T-cell (primary cell): ENCODE data around the gene SPTB. TPM values are rescaled to one million over a fixed set of nuclear protein-coding genes. Genes with fewer than 3 reads are reported as not detected.
A peak's percentile ranks its signal among the peaks of the same experiment; 100 is the strongest.

Experiments used
- ATAC-seq, 4 experiments: fragments of 200-7000 bp in 3 of 4; fragments of 150-1000 bp in 1 of 4; cut with Tn5 transposase; replicated peaks in 1 of 4; 1 replicate in 3 of 4; 2 replicates in 1 of 4; pipeline ENCODE4 v1.10.0; 2021; ENCODE audit warnings: moderate library complexity in 3 of 4, mild to moderate bottlenecking in 2 of 4, moderate number of reproducible peaks in 1 of 4
- CTCF ChIA-PET, 2 donors: fragments of 300-600 bp; sonication (Branson Sonifier 250); formaldehyde crosslinking; loops; one replicate each; lab custom pipeline; 2022; ENCODE audit warnings: antibody characterized with exemption in 2 of 2; lab: Charles Lee
- POLR2A ChIA-PET, 2 donors: fragments of 300-600 bp; sonication (Branson Sonifier 250); formaldehyde crosslinking; loops; one replicate each; lab custom pipeline; 2022; ENCODE audit warnings: antibody characterized with exemption in 2 of 2; lab: Charles Lee
- DNase-seq, 35 experiments: peaks; one replicate each; pipeline versions ENCODE4 v3.0.0 to v3.0.0-alpha.2; 2013 to 2023
- H3K27ac ChIP-seq: one replicate; pipeline ENCODE4 v1.5.1; 2013; ENCODE audit warnings: low read length
- H3K27me3 ChIP-seq, 2 experiments: replicated peaks in 1 of 2; 1 replicate in 1 of 2; 2 replicates in 1 of 2; pipeline versions ENCODE4 v1.6.1 to v1.7.0; 2013; ENCODE audit warnings: low read length in 1 of 2, mixed read lengths in 1 of 2; ENCODE audit not compliant: control insufficient read depth in 2 of 2, insufficient read depth in 2 of 2; ENCODE audit errors: extremely low read depth in 1 of 2
- H3K36me3 ChIP-seq, 2 donors: 1 replicate in 1 of 2; 2 replicates in 1 of 2; pipeline versions ENCODE4 v1.6.1 to v1.7.0; 2013; ENCODE audit warnings: low read length in 1 of 2; ENCODE audit not compliant: control insufficient read depth in 2 of 2, insufficient read depth in 1 of 2; ENCODE audit errors: extremely low read depth in 1 of 2
- H3K4me1 ChIP-seq, 2 experiments: 1 replicate in 1 of 2; 2 replicates in 1 of 2; pipeline versions ENCODE4 v1.6.1 to v1.7.0; 2013; ENCODE audit warnings: low read length in 2 of 2, mixed read lengths in 1 of 2; ENCODE audit not compliant: insufficient read depth in 2 of 2, control insufficient read depth in 1 of 2; ENCODE audit errors: extremely low read depth in 1 of 2
- H3K4me3 ChIP-seq, 2 donors: 1 replicate in 1 of 2; 2 replicates in 1 of 2; pipeline versions ENCODE4 v1.5.1 to v1.7.0; 2013; ENCODE audit warnings: mild to moderate bottlenecking in 2 of 2, low read length in 1 of 2, moderate library complexity in 1 of 2; ENCODE audit not compliant: control insufficient read depth in 1 of 2; ENCODE audit errors: extremely low read depth in 1 of 2
- H3K9me3 ChIP-seq: 2 replicates; pipeline ENCODE4 v1.7.0; 2013
- H3K27ac Mint-ChIP-seq, 2 donors: one replicate each; pipeline ENCODE4 v1.8.0; 2020 to 2021; ENCODE audit warnings: mild to moderate bottlenecking in 2 of 2, mixed read lengths in 2 of 2
- H3K27me3 Mint-ChIP-seq, 2 donors: one replicate each; pipeline ENCODE4 v1.8.0; 2021 to 2022; ENCODE audit warnings: mixed read lengths in 2 of 2
- H3K36me3 Mint-ChIP-seq: one replicate; pipeline ENCODE4 v1.8.0; 2021; ENCODE audit warnings: mixed read lengths
- H3K4me1 Mint-ChIP-seq, 3 donors: one replicate each; pipeline ENCODE4 v1.8.0; 2020 to 2022; ENCODE audit warnings: mixed read lengths in 3 of 3, mild to moderate bottlenecking in 1 of 3
- H3K4me3 Mint-ChIP-seq, 3 donors: one replicate each; pipeline ENCODE4 v1.8.0; 2020 to 2022; ENCODE audit warnings: mild to moderate bottlenecking in 3 of 3, mixed read lengths in 3 of 3, moderate library complexity in 3 of 3
- H3K9me3 Mint-ChIP-seq, 3 donors: one replicate each; pipeline ENCODE4 v1.8.0; 2020 to 2022; ENCODE audit warnings: mixed read lengths in 3 of 3
- WGBS: methylation state at CpG from one replicate; pipeline ENCODE4 v1.1.5; 2013; ENCODE audit warnings: missing lambda C conversion rate; ENCODE audit not compliant: insufficient coverage; 5-methylcytosine and 5-hydroxymethylcytosine counted together
- total RNA-seq, 35 experiments: library from RNA in 6 of 35; stranded (reverse) in 6 of 35; fragments of 120-200 nt in 1 of 35; gene quantifications; one replicate each; pipeline versions ENCODE4 v1.2.1 to v1.2.4 and lab custom pipeline; 2013 to 2026

SPTB gene
- total RNA-seq, 5 donors from 2014 or later (not counting 1 experiment from before 2014, with no cell fraction given) = 0.07 to 0.13 (median 0.09) TPM

- Histone ChIP-seq H3K27ac (peak overlapping the region; percentile 24), H3K27me3 (no peaks in the 10 kb centered on the region), H3K4me1 (peaks cover 7 to 72% of the 10 kb centered on the region in 2 experiments), H3K4me3 (no peak overlapping the region), H3K36me3 (no peaks in the 10 kb centered on the region), H3K9me3 (peaks cover 5% of the 10 kb centered on the region)
- H3K4me1 Mint-ChIP-seq = peaks cover 25 to 94% (median 64%) of the 10 kb centered on the region in 3 donors
- 88% methylated on average over 1 of the region's 5 CpGs for WGBS
- ATAC-seq (peak in 1 of 4 experiments; percentile 17), DNase-seq (no peak)
- no peaks in the 10 kb centered on the region for H3K27me3 Mint-ChIP-seq
- peaks cover 7 to 15% (median 13%) of the 10 kb centered on the region in 3 donors for H3K9me3 Mint-ChIP-seq
- peak overlapping the region; percentile 53 to 84 for H3K27ac Mint-ChIP-seq
- H3K36me3 Mint-ChIP-seq = peaks cover 3% of the 10 kb centered on the region
- H3K4me3 Mint-ChIP-seq = no peak overlapping the region
- CTCF ChIA-PET = no interaction called here
- POLR2A ChIA-PET = no interaction called here
Measured at GRCh38 chr14:64714432-64715025, 165.2 kb downstream of the SPTB start.

GRCh38 chr14:64713677-64714076 is 166.0 kb downstream of the SPTB start:
- peaks cover 3% of the 10 kb centered on the region for H3K36me3 Mint-ChIP-seq

GRCh38 chr14:64711039-64711438 is 168.7 kb downstream of the SPTB start:
- peak overlapping the region; percentile 79 to 80 for H3K27ac Mint-ChIP-seq
- no peak overlapping the region for H3K4me3 Mint-ChIP-seq
- no CpG with 5 or more reads among the region's 5 CpGs for WGBS
- Histone ChIP-seq H3K36me3 (no peaks in the 10 kb centered on the region), H3K9me3 (peaks cover 5% of the 10 kb centered on the region), H3K4me3 (no peak overlapping the region), H3K27ac (peak overlapping the region; percentile 46), H3K4me1 (peaks cover 14 to 71% of the 10 kb centered on the region in 2 experiments), H3K27me3 (peaks cover 0 to 17% of the 10 kb centered on the region in 2 experiments)
- no peak for DNase-seq
- H3K27me3 Mint-ChIP-seq = peaks cover under 1 to 5% of the 10 kb centered on the region in 2 donors
- ATAC-seq = no peak
- peaks cover 32 to 92% (median 67%) of the 10 kb centered on the region in 3 donors for H3K4me1 Mint-ChIP-seq
- peaks cover 3% of the 10 kb centered on the region for H3K36me3 Mint-ChIP-seq
- CTCF ChIA-PET = no interaction called here
- peaks cover 7 to 15% (median 13%) of the 10 kb centered on the region in 3 donors for H3K9me3 Mint-ChIP-seq
- POLR2A ChIA-PET = interaction anchor here (0.6 kb wide), 2 partner anchors 221 to 704 kb away, joined by 4 to 5 read pairs; no protein-coding TSS in a partner anchor

More at GRCh38 chr14:64713677-64714076, 166.0 kb downstream of the SPTB start:
- Mint-ChIP-seq H3K9me3 (peaks cover 7 to 15% (median 13%) of the 10 kb centered on the region in 3 donors), H3K27me3 (no peaks in the 10 kb centered on the region), H3K4me3 (no peak overlapping the region), H3K4me1 (peaks cover 33 to 94% (median 68%) of the 10 kb centered on the region in 3 donors), H3K27ac (peak overlapping the region; percentile 53 to 84)
- peaks cover 14 to 73% of the 10 kb centered on the region in 2 experiments for H3K4me1 ChIP-seq
- H3K9me3 ChIP-seq = peaks cover 5% of the 10 kb centered on the region
- peaks cover 0 to 6% of the 10 kb centered on the region in 2 experiments for H3K27me3 ChIP-seq
- DNase-seq = no peak
- no peaks in the 10 kb centered on the region for H3K36me3 ChIP-seq
- H3K27ac ChIP-seq = peak overlapping the region; percentile 24
- ChIA-PET POLR2A (no interaction called here), CTCF (no interaction called here)
- H3K4me3 ChIP-seq = no peak overlapping the region
- no peak for ATAC-seq

GRCh38 chr14:64709126-64709525 is 170.6 kb downstream of the SPTB start:
- Histone ChIP-seq H3K9me3 (peaks cover 4% of the 10 kb centered on the region), H3K36me3 (no peaks in the 10 kb centered on the region), H3K4me1 (peaks cover 17 to 69% of the 10 kb centered on the region in 2 experiments), H3K27me3 (peaks cover 0 to 32% of the 10 kb centered on the region in 2 experiments), H3K4me3 (peak overlapping the region; percentile 17 to 33), H3K27ac (peak overlapping the region; percentile 80)
- Mint-ChIP-seq H3K36me3 (no peaks in the 10 kb centered on the region), H3K4me3 (peak overlapping the region; percentile 53 to 75 (median 66)), H3K4me1 (peaks cover 34 to 84% (median 60%) of the 10 kb centered on the region in 3 donors), H3K9me3 (peaks cover 7 to 13% (median 12%) of the 10 kb centered on the region in 3 donors), H3K27ac (peak overlapping the region; percentile 59 to 95), H3K27me3 (peaks cover 11 to 13% of the 10 kb centered on the region in 2 donors)
- ChIA-PET POLR2A (interaction anchor here in 1 of 2 donors (0.6 kb wide), 1 partner anchor 930 kb away, joined by 3 read pairs; no protein-coding TSS in a partner anchor), CTCF (interaction anchor here (0.7 to 1.6 kb wide), 4 partner anchors 13 to 751 kb away, joined by 3 to 6 read pairs (median 4); no protein-coding TSS in a partner anchor)
- ATAC-seq (no peak), DNase-seq (no peak)
- 75% methylated on average over 5 of the region's 5 CpGs for WGBS

GRCh38 chr14:64708148-64709004 is 171.3 kb downstream of the SPTB start:
- WGBS = 26% methylated on average over 10 of the region's 18 CpGs
- peaks cover 22 to 76% of the 10 kb centered on the region in 2 experiments for H3K4me1 ChIP-seq

More at GRCh38 chr14:64708148-64709004, 171.3 kb downstream of the SPTB start:
- H3K4me3 Mint-ChIP-seq = peak overlapping the region; percentile 53 to 75 (median 66)
- CTCF ChIA-PET = interaction anchor here (0.7 to 1.6 kb wide), 5 partner anchors 12 to 752 kb away, joined by 3 to 6 read pairs (median 3); no protein-coding TSS in a partner anchor
- H3K4me1 Mint-ChIP-seq = peaks cover 39 to 84% (median 66%) of the 10 kb centered on the region in 3 donors
- Histone ChIP-seq H3K27me3 (peaks cover 0 to 38% of the 10 kb centered on the region in 2 experiments), H3K27ac (peak overlapping the region; percentile 80), H3K4me3 (peak overlapping the region; percentile 32 to 33), H3K36me3 (no peaks in the 10 kb centered on the region), H3K9me3 (peaks cover 3% of the 10 kb centered on the region)
- H3K36me3 Mint-ChIP-seq = no peaks in the 10 kb centered on the region
- peaks cover 7 to 10% (median 8%) of the 10 kb centered on the region in 3 donors for H3K9me3 Mint-ChIP-seq
- POLR2A ChIA-PET = interaction anchor here in 1 of 2 donors (0.8 kb wide), 1 partner anchor 54 kb away, joined by 3 read pairs; no protein-coding TSS in a partner anchor
- H3K27me3 Mint-ChIP-seq = peaks cover 15 to 18% of the 10 kb centered on the region in 2 donors
- ATAC-seq (peak; percentile 22 to 79 (median 48)), DNase-seq (peak in 15 of 35 experiments; percentile 21 to 62 (median 49))
- H3K27ac Mint-ChIP-seq = peak overlapping the region; percentile 59 to 95
